Endodermal cell (in vitro differentiated cells): Measurements from ENCODE around the gene SPEM1. TPM values are rescaled to one million over a fixed set of nuclear protein-coding genes. Genes with fewer than 3 reads are reported as not detected.

ENCODE experiments used
- DNase-seq: peaks from one replicate; pipeline ENCODE4 v3.0.0-alpha.2; 2017
- H3K27ac ChIP-seq: 2 replicates; pipeline ENCODE4 v1.5.1; 2013; ENCODE audit warnings: mild to moderate bottlenecking, low read depth, low read length, moderate library complexity
- H3K27me3 ChIP-seq: 2 replicates; pipeline ENCODE4 v1.6.1; 2013; ENCODE audit warnings: mild to moderate bottlenecking, low read length, moderate library complexity; ENCODE audit not compliant: insufficient read depth, control insufficient read depth, poor library complexity, severe bottlenecking
- H3K36me3 ChIP-seq: 2 replicates; pipeline ENCODE4 v1.7.0; 2013; ENCODE audit warnings: mild to moderate bottlenecking, low read length, moderate library complexity; ENCODE audit not compliant: control insufficient read depth, insufficient read depth
- H3K4me1 ChIP-seq: one replicate; pipeline ENCODE4 v1.7.0; 2013; ENCODE audit warnings: low read length; ENCODE audit not compliant: control insufficient read depth, insufficient read depth
- H3K4me3 ChIP-seq: 2 replicates; pipeline ENCODE4 v1.5.1; 2013; ENCODE audit warnings: mild to moderate bottlenecking, low read length, moderate library complexity
- H3K9ac ChIP-seq: 2 replicates; pipeline ENCODE4 v1.6.1; 2013; ENCODE audit warnings: mild to moderate bottlenecking, low read length, moderate library complexity; ENCODE audit not compliant: poor library complexity, severe bottlenecking; ENCODE audit errors: extremely low read depth
- H3K9me3 ChIP-seq: 2 replicates; pipeline ENCODE4 v1.6.1; 2013; ENCODE audit warnings: mild to moderate bottlenecking, low read length, moderate library complexity; ENCODE audit not compliant: control insufficient read depth
- H3K27ac Mint-ChIP-seq: 2 replicates; pipeline ENCODE4 v1.8.0; 2020; ENCODE audit warnings: mixed read lengths
- H3K27me3 Mint-ChIP-seq: 2 replicates; pipeline ENCODE4 v1.8.0; 2021; ENCODE audit warnings: mild to moderate bottlenecking, mixed read lengths; ENCODE audit not compliant: insufficient read depth
- H3K36me3 Mint-ChIP-seq: 2 replicates; pipeline ENCODE4 v1.8.0; 2020; ENCODE audit warnings: low read depth, mixed read lengths
- H3K4me1 Mint-ChIP-seq: 2 replicates; pipeline ENCODE4 v1.8.0; 2020; ENCODE audit warnings: mixed read lengths
- H3K4me3 Mint-ChIP-seq: 2 replicates; pipeline ENCODE4 v1.8.0; 2020; ENCODE audit warnings: mild to moderate bottlenecking, moderate library complexity, mixed read lengths
- H3K9me3 Mint-ChIP-seq: 2 replicates; pipeline ENCODE4 v1.8.0; 2020; ENCODE audit warnings: mild to moderate bottlenecking, mixed read lengths
- CTCF ChIP-seq: fragments of 200-600 bp; sonication (generic); conservative IDR thresholded peaks from 2 replicates; pipeline ENCODE4 v1.5.0; 2021; ENCODE audit warnings: antibody characterized with exemption, mild to moderate bottlenecking
- WGBS, 2 experiments: methylation state at CpG; one replicate each; pipeline versions ENCODE4 v1.1.5 to v1.1.7; 2013; ENCODE audit warnings: missing lambda C conversion rate in 2 of 2, mixed read lengths in 1 of 2; ENCODE audit not compliant: insufficient coverage in 1 of 2, insufficient read length in 1 of 2; 5-methylcytosine and 5-hydroxymethylcytosine counted together
- total RNA-seq, 2 donors: library from RNA; stranded (reverse); fragmentation: NEBNext Ultra II Directional in 1 of 2; extraction: Animal tissue kit (Norgen Biotek cat#: 25700) in 1 of 2; gene quantifications; 2 replicates in 1 of 2; 3 replicates in 1 of 2; pipeline ENCODE4 v1.2.1, GENCODE V29; 2021

The SPEM1 gene
- total RNA-seq, 2 donors from 2014 or later: 0.46 to 0.49 TPM

GRCh38 chr17:7411427-7411750 is 8.7 kb upstream of the SPEM1 start:
- TF ChIP-seq CTCF: no peak
- no peak overlapping the region for H3K9ac ChIP-seq
- no peaks in the 10 kb centered on the region for H3K9me3 ChIP-seq
- peaks cover 34% of the 10 kb centered on the region for H3K36me3 ChIP-seq
- no peaks in the 10 kb centered on the region for H3K4me1 ChIP-seq
- DNase-seq: no peak
- Mint-ChIP-seq H3K27me3 (peaks cover 16% of the 10 kb centered on the region), H3K36me3 (peaks cover 42% of the 10 kb centered on the region), H3K27ac (no peak overlapping the region), H3K4me1 (peaks cover 7% of the 10 kb centered on the region), H3K9me3 (no peaks in the 10 kb centered on the region), H3K4me3 (no peak overlapping the region)
- H3K27ac ChIP-seq: no peak overlapping the region
- H3K4me3 ChIP-seq: no peak overlapping the region
- H3K27me3 ChIP-seq: no peaks in the 10 kb centered on the region
- WGBS, 2 experiments: 77 to 92% methylated on average over 2 to 8 of the region's 8 CpGs

- Histone ChIP-seq H3K27me3 (no peaks in the 10 kb centered on the region), H3K4me3 (no peak overlapping the region), H3K27ac (no peak overlapping the region), H3K9me3 (no peaks in the 10 kb centered on the region), H3K9ac (no peak overlapping the region), H3K36me3 (peaks cover 43% of the 10 kb centered on the region), H3K4me1 (no peaks in the 10 kb centered on the region)
- 88 to 90% methylated on average over 2 to 6 of the region's 6 CpGs for WGBS, 2 experiments
- no peak for TF ChIP-seq CTCF
- H3K9me3 Mint-ChIP-seq: no peaks in the 10 kb centered on the region
- peaks cover 8% of the 10 kb centered on the region for H3K27me3 Mint-ChIP-seq
- H3K36me3 Mint-ChIP-seq: peaks cover 46% of the 10 kb centered on the region
- no peaks in the 10 kb centered on the region for H3K4me1 Mint-ChIP-seq
- no peak overlapping the region for H3K4me3 Mint-ChIP-seq
- no peak overlapping the region for H3K27ac Mint-ChIP-seq
- no peak for DNase-seq
Observed at GRCh38 chr17:7413346-7413985, 6.7 kb upstream of the SPEM1 start.

GRCh38 chr17:7414837-7415236 is 5.3 kb upstream of the SPEM1 start:
- TF ChIP-seq CTCF: no peak
- Mint-ChIP-seq H3K9me3 (no peaks in the 10 kb centered on the region), H3K4me1 (no peaks in the 10 kb centered on the region), H3K27me3 (no peaks in the 10 kb centered on the region), H3K4me3 (no peak overlapping the region), H3K36me3 (peaks cover 35% of the 10 kb centered on the region), H3K27ac (no peak overlapping the region)
- Histone ChIP-seq H3K4me1 (no peaks in the 10 kb centered on the region), H3K27ac (no peak overlapping the region), H3K36me3 (peaks cover 31% of the 10 kb centered on the region), H3K4me3 (no peak overlapping the region), H3K9ac (no peak overlapping the region), H3K27me3 (no peaks in the 10 kb centered on the region), H3K9me3 (no peaks in the 10 kb centered on the region)
- WGBS, 2 experiments: 87 to 88% methylated on average over 10 to 14 of the region's 14 CpGs
- no peak for DNase-seq
